OCI-LY3 (cell line): Measurements from ENCODE around the gene CST4.

Source experiments
- EZH2phosphoT487 ChIP-seq: fragments of 200-600 bp; shearing (Covaris generic); IDR thresholded peaks from 2 replicates; pipeline ENCODE4 v1.6.1; 2018; ENCODE audit warnings: antibody characterized with exemption, mixed run types, low read depth
- TF ChIP-seq, protein P1 (sequence below): fragments of 200-600, 300-600 bp; sonication (generic); IDR thresholded peaks from 2 replicates; pipeline ENCODE4 v1.5.1; 2014; ENCODE audit warnings: antibody characterized with exemption, low read length, low read depth

DNA sequence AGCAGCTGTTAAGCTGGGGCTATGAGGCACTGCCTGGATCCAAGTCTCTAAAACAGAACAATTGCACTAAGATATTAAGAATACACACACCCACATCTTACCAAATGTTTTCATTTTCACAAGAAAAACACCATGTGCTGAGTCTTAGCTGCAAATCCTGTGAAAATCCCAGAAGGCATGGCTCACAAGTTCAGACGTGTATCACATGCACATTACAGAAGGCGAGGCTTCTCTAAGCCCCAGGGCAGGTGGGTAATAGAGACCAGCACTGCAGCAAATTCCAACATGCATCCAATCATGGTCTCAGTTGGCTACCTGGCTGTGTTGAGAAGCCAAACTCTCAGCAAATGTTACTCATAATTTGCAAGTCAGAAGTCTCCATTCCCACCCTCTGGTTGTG lies 34.8 kb downstream of the CST4 start:
- TF ChIP-seq, protein P1, sequence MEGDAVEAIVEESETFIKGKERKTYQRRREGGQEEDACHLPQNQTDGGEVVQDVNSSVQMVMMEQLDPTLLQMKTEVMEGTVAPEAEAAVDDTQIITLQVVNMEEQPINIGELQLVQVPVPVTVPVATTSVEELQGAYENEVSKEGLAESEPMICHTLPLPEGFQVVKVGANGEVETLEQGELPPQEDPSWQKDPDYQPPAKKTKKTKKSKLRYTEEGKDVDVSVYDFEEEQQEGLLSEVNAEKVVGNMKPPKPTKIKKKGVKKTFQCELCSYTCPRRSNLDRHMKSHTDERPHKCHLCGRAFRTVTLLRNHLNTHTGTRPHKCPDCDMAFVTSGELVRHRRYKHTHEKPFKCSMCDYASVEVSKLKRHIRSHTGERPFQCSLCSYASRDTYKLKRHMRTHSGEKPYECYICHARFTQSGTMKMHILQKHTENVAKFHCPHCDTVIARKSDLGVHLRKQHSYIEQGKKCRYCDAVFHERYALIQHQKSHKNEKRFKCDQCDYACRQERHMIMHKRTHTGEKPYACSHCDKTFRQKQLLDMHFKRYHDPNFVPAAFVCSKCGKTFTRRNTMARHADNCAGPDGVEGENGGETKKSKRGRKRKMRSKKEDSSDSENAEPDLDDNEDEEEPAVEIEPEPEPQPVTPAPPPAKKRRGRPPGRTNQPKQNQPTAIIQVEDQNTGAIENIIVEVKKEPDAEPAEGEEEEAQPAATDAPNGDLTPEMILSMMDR, result no peak
- TF ChIP-seq EZH2phosphoT487, result no peak
